ENCODE results near the gene ITPR2. TPM values are rescaled to one million over a fixed set of nuclear protein-coding genes. Genes with fewer than 3 reads are reported as not detected.

ITPR2 gene
- polyA plus RNA-seq, 1 donor from 2014 or later: 27.5 TPM

- H3K36me3 Mint-ChIP-seq: peaks cover 29% of the 10 kb centered on the region
- H3K9me3 Mint-ChIP-seq: no peaks in the 10 kb centered on the region
- peaks cover 3 to 13% (median 6%) of the 10 kb centered on the region in 3 donors for H3K4me1 Mint-ChIP-seq
- H3K4me3 Mint-ChIP-seq: no peak overlapping the region
- H3K27ac Mint-ChIP-seq: no peak overlapping the region
- no peaks in the 10 kb centered on the region for H3K27me3 Mint-ChIP-seq
Measured at GRCh38 chr12:26719852-26720251, 113.1 kb downstream of the ITPR2 start.

- Mint-ChIP-seq H3K36me3 (peaks cover 20% of the 10 kb centered on the region), H3K27ac (peak overlapping the region in 1 of 3 donors; percentile 2), H3K9me3 (no peaks in the 10 kb centered on the region), H3K27me3 (no peaks in the 10 kb centered on the region), H3K4me3 (no peak overlapping the region), H3K4me1 (peaks cover 12 to 23% (median 13%) of the 10 kb centered on the region in 3 donors)
Measured at GRCh38 chr12:26717757-26718156, 115.2 kb downstream of the ITPR2 start.

GRCh38 chr12:26715232-26715631 is 117.8 kb downstream of the ITPR2 start:
- Mint-ChIP-seq H3K27ac (no peak overlapping the region), H3K27me3 (no peaks in the 10 kb centered on the region), H3K36me3 (peaks cover 14% of the 10 kb centered on the region), H3K4me3 (no peak overlapping the region), H3K9me3 (no peaks in the 10 kb centered on the region), H3K4me1 (peaks cover 11 to 23% (median 12%) of the 10 kb centered on the region in 3 donors)

GRCh38 chr12:26713885-26714383 is 119.1 kb downstream of the ITPR2 start:
- peaks cover 14% of the 10 kb centered on the region for H3K36me3 Mint-ChIP-seq
- H3K27ac Mint-ChIP-seq: peak overlapping the region in 1 of 3 donors; percentile 42
- no peaks in the 10 kb centered on the region for H3K27me3 Mint-ChIP-seq
- H3K9me3 Mint-ChIP-seq: no peaks in the 10 kb centered on the region
- peaks cover 11 to 23% (median 12%) of the 10 kb centered on the region in 3 donors for H3K4me1 Mint-ChIP-seq
- H3K4me3 Mint-ChIP-seq: peak overlapping the region in 2 of 4 donors; percentile 52 to 75

GRCh38 chr12:26712892-26713291 is 120.1 kb downstream of the ITPR2 start:
- H3K9me3 Mint-ChIP-seq: peaks cover 0 to 4% (median 4%) of the 10 kb centered on the region in 3 donors
- peak overlapping the region in 1 of 3 donors; percentile 25 for H3K27ac Mint-ChIP-seq
- H3K27me3 Mint-ChIP-seq: no peaks in the 10 kb centered on the region
- H3K36me3 Mint-ChIP-seq: peaks cover 20% of the 10 kb centered on the region
- no peak overlapping the region for H3K4me3 Mint-ChIP-seq
- H3K4me1 Mint-ChIP-seq: peaks cover 11 to 23% (median 12%) of the 10 kb centered on the region in 3 donors

GRCh38 chr12:26711569-26711968 is 121.4 kb downstream of the ITPR2 start:
- Mint-ChIP-seq H3K4me1 (peaks cover 11 to 23% (median 12%) of the 10 kb centered on the region in 3 donors), H3K9me3 (peaks cover 0 to 4% (median 4%) of the 10 kb centered on the region in 3 donors), H3K36me3 (peaks cover 15% of the 10 kb centered on the region), H3K27ac (no peak overlapping the region), H3K27me3 (no peaks in the 10 kb centered on the region), H3K4me3 (no peak overlapping the region)

- peaks cover 15% of the 10 kb centered on the region for H3K36me3 Mint-ChIP-seq
- no peaks in the 10 kb centered on the region for H3K27me3 Mint-ChIP-seq
- H3K4me3 Mint-ChIP-seq: no peak overlapping the region
Measured at GRCh38 chr12:26711072-26711471, 121.9 kb downstream of the ITPR2 start.

GRCh38 chr12:26705851-26706250 is 127.1 kb downstream of the ITPR2 start:
- no peak overlapping the region for H3K27ac Mint-ChIP-seq
- peaks cover 11% of the 10 kb centered on the region for H3K36me3 Mint-ChIP-seq
- H3K27me3 Mint-ChIP-seq: no peaks in the 10 kb centered on the region
- no peak overlapping the region for H3K4me3 Mint-ChIP-seq
- H3K4me1 Mint-ChIP-seq: peaks cover 0 to 6% (median 2%) of the 10 kb centered on the region in 3 donors
- H3K9me3 Mint-ChIP-seq: peaks cover 0 to 4% (median 4%) of the 10 kb centered on the region in 3 donors

More at GRCh38 chr12:26711072-26711471, 121.9 kb downstream of the ITPR2 start:
- Mint-ChIP-seq H3K9me3 (peaks cover 0 to 4% (median 4%) of the 10 kb centered on the region in 3 donors), H3K27ac (no peak overlapping the region), H3K4me1 (peaks cover 11 to 18% (median 12%) of the 10 kb centered on the region in 3 donors)

- Mint-ChIP-seq H3K27me3 (no peaks in the 10 kb centered on the region), H3K4me1 (peaks cover 2 to 6% (median 2%) of the 10 kb centered on the region in 3 donors), H3K9me3 (peaks cover 0 to 4% (median 4%) of the 10 kb centered on the region in 3 donors), H3K4me3 (no peak overlapping the region), H3K27ac (no peak overlapping the region), H3K36me3 (peaks cover 11% of the 10 kb centered on the region)
Measured at GRCh38 chr12:26704684-26705460, 128.1 kb downstream of the ITPR2 start.

GRCh38 chr12:26704214-26704613 is 128.8 kb downstream of the ITPR2 start:
- H3K27ac Mint-ChIP-seq: no peak overlapping the region
- peaks cover 2 to 6% (median 2%) of the 10 kb centered on the region in 3 donors for H3K4me1 Mint-ChIP-seq
- peaks cover 11% of the 10 kb centered on the region for H3K36me3 Mint-ChIP-seq
- H3K27me3 Mint-ChIP-seq: no peaks in the 10 kb centered on the region
- peaks cover 0 to 4% (median 4%) of the 10 kb centered on the region in 3 donors for H3K9me3 Mint-ChIP-seq
- no peak overlapping the region for H3K4me3 Mint-ChIP-seq

GRCh38 chr12:26702741-26703140 is 130.3 kb downstream of the ITPR2 start:
- Mint-ChIP-seq H3K4me1 (peaks cover 2 to 6% (median 2%) of the 10 kb centered on the region in 3 donors), H3K4me3 (no peak overlapping the region), H3K9me3 (peaks cover 0 to 6% (median 0%) of the 10 kb centered on the region in 3 donors), H3K27me3 (no peaks in the 10 kb centered on the region), H3K36me3 (peaks cover 5% of the 10 kb centered on the region), H3K27ac (no peak overlapping the region)

- H3K27ac Mint-ChIP-seq: no peak overlapping the region
- H3K4me1 Mint-ChIP-seq: peaks cover 2 to 6% (median 2%) of the 10 kb centered on the region in 3 donors
- H3K9me3 Mint-ChIP-seq: peaks cover 0 to 6% (median 0%) of the 10 kb centered on the region in 3 donors
- H3K36me3 Mint-ChIP-seq: peaks cover 6% of the 10 kb centered on the region
- H3K4me3 Mint-ChIP-seq: no peak overlapping the region
- no peaks in the 10 kb centered on the region for H3K27me3 Mint-ChIP-seq
Measured at GRCh38 chr12:26701604-26702215, 131.3 kb downstream of the ITPR2 start.

- Mint-ChIP-seq H3K36me3 (peaks cover 12% of the 10 kb centered on the region), H3K4me3 (no peak overlapping the region), H3K27me3 (no peaks in the 10 kb centered on the region), H3K27ac (no peak overlapping the region), H3K4me1 (peaks cover 2 to 6% (median 2%) of the 10 kb centered on the region in 3 donors), H3K9me3 (peaks cover 0 to 6% (median 0%) of the 10 kb centered on the region in 3 donors)
Measured at GRCh38 chr12:26700430-26700829, 132.6 kb downstream of the ITPR2 start.

- H3K27ac Mint-ChIP-seq: no peak overlapping the region
Measured at GRCh38 chr12:26699237-26699636, 133.8 kb downstream of the ITPR2 start.

GRCh38 chr12:26698186-26698585 is 134.8 kb downstream of the ITPR2 start:
- no peaks in the 10 kb centered on the region for H3K27me3 Mint-ChIP-seq
- no peak overlapping the region for H3K4me3 Mint-ChIP-seq
- peaks cover 19% of the 10 kb centered on the region for H3K36me3 Mint-ChIP-seq
- no peak overlapping the region for H3K27ac Mint-ChIP-seq
- peaks cover 0 to 6% (median 0%) of the 10 kb centered on the region in 3 donors for H3K9me3 Mint-ChIP-seq
- H3K4me1 Mint-ChIP-seq: peaks cover 2 to 6% (median 2%) of the 10 kb centered on the region in 3 donors

More at GRCh38 chr12:26699237-26699636, 133.8 kb downstream of the ITPR2 start:
- Mint-ChIP-seq H3K9me3 (peaks cover 0 to 6% (median 0%) of the 10 kb centered on the region in 3 donors), H3K27me3 (no peaks in the 10 kb centered on the region), H3K4me3 (no peak overlapping the region), H3K36me3 (peaks cover 15% of the 10 kb centered on the region), H3K4me1 (peaks cover under 1 to 6% (median 2%) of the 10 kb centered on the region in 3 donors)
